HEK293 (cell line): ENCODE results near the gene AGAP1.

Source experiments
- CTCF ChIA-PET: fragments of 350-600 bp; formaldehyde crosslinking; extraction: SDS; loops from one replicate; lab custom pipeline; 2021; ENCODE audit warnings: antibody characterized with exemption; lab: Yijun Ruan, JAX
- POLR2A ChIA-PET: fragments of 300-600 bp; formaldehyde crosslinking; extraction: SDS; loops from one replicate; lab custom pipeline; 2020; ENCODE audit warnings: antibody characterized with exemption, inconsistent platforms; lab: Yijun Ruan, JAX
- H3K27ac ChIP-seq: fragments of 200-500 bp; sonication (Bioruptor generic); 2 replicates; pipeline ENCODE4 v1.5.1; 2014; ENCODE audit warnings: low read depth, low read length, control low read depth, inconsistent platforms; ENCODE audit errors: extremely low read depth
- H3K36me3 ChIP-seq, 2 experiments: fragments of 200-500 bp in 1 of 2; sonication (Bioruptor generic) in 1 of 2; 1 replicate in 1 of 2; 2 replicates in 1 of 2; pipeline ENCODE4 v1.5.1; 2014 to 2017; ENCODE audit warnings: inconsistent platforms in 2 of 2, low read length in 2 of 2; ENCODE audit not compliant: control insufficient read depth in 2 of 2, insufficient read depth in 1 of 2
- H3K4me1 ChIP-seq: fragments of 200-500 bp; sonication (Bioruptor generic); 2 replicates; pipeline ENCODE4 v1.5.1; 2014; ENCODE audit warnings: mild to moderate bottlenecking, low read length, inconsistent platforms; ENCODE audit not compliant: control insufficient read depth, insufficient read depth
- H3K4me3 ChIP-seq: 2 replicates; pipeline ENCODE4 v1.5.1; 2011; ENCODE audit warnings: low read depth, mild to moderate bottlenecking, control low read depth, low read length, moderate library complexity
- H3K9me3 ChIP-seq: fragments of 200-500 bp; sonication (Bioruptor generic); 2 replicates; pipeline ENCODE4 v1.5.1; 2014; ENCODE audit warnings: low read depth, low read length, inconsistent platforms; ENCODE audit not compliant: control insufficient read depth, insufficient read depth
- KLF10 ChIP-seq: fragments of 450-650 bp; IDR thresholded peaks from 2 replicates; pipeline ENCODE4 v1.5.1; 2018; ENCODE audit warnings: missing biosample characterization, mild to moderate bottlenecking, missing genetic modification characterization
- KLF16 ChIP-seq: fragments of 450-650 bp; formaldehyde crosslinking; IDR thresholded peaks from 2 replicates; pipeline ENCODE4 v1.5.1; 2017; ENCODE audit warnings: missing biosample characterization, missing genetic modification characterization
- MYNN ChIP-seq: fragments of 450-650 bp; formaldehyde crosslinking; IDR thresholded peaks from 2 replicates; pipeline ENCODE4 v1.5.1; 2016; ENCODE audit warnings: missing biosample characterization, missing genetic modification characterization, borderline replicate concordance
- MZF1 ChIP-seq: fragments of 450-650 bp; formaldehyde crosslinking; IDR thresholded peaks from 2 replicates; pipeline ENCODE4 v1.5.1; 2017; ENCODE audit warnings: missing biosample characterization, missing genetic modification characterization, borderline replicate concordance
- SCRT1 ChIP-seq: fragments of 450-650 bp; formaldehyde crosslinking; IDR thresholded peaks from 2 replicates; pipeline ENCODE4 v1.5.1; 2016; ENCODE audit warnings: missing biosample characterization, missing genetic modification characterization, borderline replicate concordance
- SCRT2 ChIP-seq: fragments of 450-650 bp; formaldehyde crosslinking; IDR thresholded peaks from 2 replicates; pipeline ENCODE4 v1.5.1; 2016; ENCODE audit warnings: missing biosample characterization, missing genetic modification characterization
- TRIM28 ChIP-seq: IDR thresholded peaks from 2 replicates; pipeline ENCODE4 v1.6.1; 2011; ENCODE audit warnings: low read length, control low read depth, borderline replicate concordance
- ZNF114 ChIP-seq: fragments of 450-650 bp; formaldehyde crosslinking; IDR thresholded peaks from 2 replicates; pipeline ENCODE4 v1.5.0; 2017; ENCODE audit warnings: missing biosample characterization, missing genetic modification characterization
- ZNF488 ChIP-seq: fragments of 450-650 bp; formaldehyde crosslinking; IDR thresholded peaks from 2 replicates; pipeline ENCODE4 v1.5.1; 2016; ENCODE audit warnings: missing biosample characterization, missing genetic modification characterization
- ZNF514 ChIP-seq: fragments of 450-650 bp; formaldehyde crosslinking; IDR thresholded peaks from 2 replicates; pipeline ENCODE4 v1.5.1; 2016; ENCODE audit warnings: missing biosample characterization, missing genetic modification characterization
- ZNF596 ChIP-seq: fragments of 450-650 bp; IDR thresholded peaks from 2 replicates; pipeline ENCODE4 v1.5.0; 2018; ENCODE audit warnings: missing biosample characterization, mild to moderate bottlenecking, missing genetic modification characterization, moderate library complexity
- ZNF624 ChIP-seq: fragments of 450-650 bp; formaldehyde crosslinking; IDR thresholded peaks from 2 replicates; pipeline ENCODE4 v1.5.1; 2017; ENCODE audit warnings: missing biosample characterization, missing genetic modification characterization
- ZNF654 ChIP-seq: fragments of 450-650 bp; formaldehyde crosslinking; IDR thresholded peaks from 2 replicates; pipeline ENCODE4 v1.5.1; 2016; ENCODE audit warnings: low read depth, missing biosample characterization, missing genetic modification characterization
- TF ChIP-seq, protein P1 (sequence below): fragments of 450-650 bp; formaldehyde crosslinking; IDR thresholded peaks from 2 replicates; pipeline ENCODE4 v1.5.1; 2016; ENCODE audit warnings: missing biosample characterization, missing genetic modification characterization
- TF ChIP-seq, protein P2 (sequence below): fragments of 450-650 bp; formaldehyde crosslinking; IDR thresholded peaks from 2 replicates; pipeline ENCODE4 v1.5.1; 2016; ENCODE audit warnings: missing biosample characterization, missing genetic modification characterization
- TF ChIP-seq, protein P3 (sequence below): fragments of 450-650 bp; formaldehyde crosslinking; IDR thresholded peaks from 2 replicates; pipeline ENCODE4 v1.5.1; 2016; ENCODE audit warnings: missing biosample characterization, missing genetic modification characterization

Gene AGAP1

DNA sequence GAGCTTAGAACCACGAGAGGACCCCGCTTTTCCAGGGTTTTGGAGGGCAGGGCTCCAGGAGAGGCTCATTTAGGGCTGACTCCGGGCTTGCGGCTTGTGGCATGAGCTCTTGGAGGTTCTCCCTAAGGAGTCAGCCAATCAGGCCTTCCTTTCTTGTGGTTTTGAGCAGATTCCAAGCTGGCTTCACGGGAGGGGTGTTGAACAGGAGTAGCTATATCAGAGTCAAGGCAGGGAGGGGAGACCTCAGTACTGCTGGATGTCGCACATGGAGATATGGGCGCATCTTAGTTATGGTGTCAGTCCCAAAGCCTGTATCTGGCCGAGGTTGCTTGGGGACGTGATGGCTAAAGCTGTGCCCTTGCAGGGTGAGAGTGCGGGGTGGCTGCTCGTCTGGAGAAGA is 98.6 kb downstream of the AGAP1 start:
- H3K36me3 ChIP-seq: no peaks in the 10 kb centered on the region
- TF ChIP-seq MZF1 (tag by site-specific recombination): no peak
- TF ChIP-seq, protein P1, sequence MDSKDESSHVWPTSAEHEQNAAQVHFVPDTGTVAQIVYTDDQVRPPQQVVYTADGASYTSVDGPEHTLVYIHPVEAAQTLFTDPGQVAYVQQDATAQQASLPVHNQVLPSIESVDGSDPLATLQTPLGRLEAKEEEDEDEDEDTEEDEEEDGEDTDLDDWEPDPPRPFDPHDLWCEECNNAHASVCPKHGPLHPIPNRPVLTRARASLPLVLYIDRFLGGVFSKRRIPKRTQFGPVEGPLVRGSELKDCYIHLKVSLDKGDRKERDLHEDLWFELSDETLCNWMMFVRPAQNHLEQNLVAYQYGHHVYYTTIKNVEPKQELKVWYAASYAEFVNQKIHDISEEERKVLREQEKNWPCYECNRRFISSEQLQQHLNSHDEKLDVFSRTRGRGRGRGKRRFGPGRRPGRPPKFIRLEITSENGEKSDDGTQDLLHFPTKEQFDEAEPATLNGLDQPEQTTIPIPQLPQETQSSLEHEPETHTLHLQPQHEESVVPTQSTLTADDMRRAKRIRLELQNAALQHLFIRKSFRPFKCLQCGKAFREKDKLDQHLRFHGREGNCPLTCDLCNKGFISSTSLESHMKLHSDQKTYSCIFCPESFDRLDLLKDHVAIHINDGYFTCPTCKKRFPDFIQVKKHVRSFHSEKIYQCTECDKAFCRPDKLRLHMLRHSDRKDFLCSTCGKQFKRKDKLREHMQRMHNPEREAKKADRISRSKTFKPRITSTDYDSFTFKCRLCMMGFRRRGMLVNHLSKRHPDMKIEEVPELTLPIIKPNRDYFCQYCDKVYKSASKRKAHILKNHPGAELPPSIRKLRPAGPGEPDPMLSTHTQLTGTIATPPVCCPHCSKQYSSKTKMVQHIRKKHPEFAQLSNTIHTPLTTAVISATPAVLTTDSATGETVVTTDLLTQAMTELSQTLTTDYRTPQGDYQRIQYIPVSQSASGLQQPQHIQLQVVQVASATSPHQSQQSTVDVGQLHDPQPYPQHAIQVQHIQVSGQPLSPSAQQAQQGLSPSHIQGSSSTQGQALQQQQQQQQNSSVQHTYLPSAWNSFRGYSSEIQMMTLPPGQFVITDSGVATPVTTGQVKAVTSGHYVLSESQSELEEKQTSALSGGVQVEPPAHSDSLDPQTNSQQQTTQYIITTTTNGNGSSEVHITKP (tag by site-specific recombination): peak; percentile 64
- H3K9me3 ChIP-seq: no peaks in the 10 kb centered on the region
- H3K27ac ChIP-seq: no peak overlapping the region
- H3K4me3 ChIP-seq: no peak overlapping the region
- POLR2A ChIA-PET: no interaction called here
- CTCF ChIA-PET: interaction anchor here (0.5 to 8.0 kb wide), 10 partner anchors 10 to 475 kb away, joined by 3 to 173 read pairs (median 5); no protein-coding TSS in a partner anchor
- H3K4me1 ChIP-seq: no peaks in the 10 kb centered on the region

- no peaks in the 10 kb centered on the region for H3K9me3 ChIP-seq
- H3K4me3 ChIP-seq: no peak overlapping the region
- TF ChIP-seq SCRT1 (tag by site-specific recombination): 0 out of 2 replicates have a peak, but pooled peaks have one; percentile 35
- TF ChIP-seq ZNF514: no peak
- peak; percentile 57; the same call in 1 of the 2 replicates for TF ChIP-seq SCRT2
- no peak overlapping the region for H3K27ac ChIP-seq
- H3K36me3 ChIP-seq: no peaks in the 10 kb centered on the region
- no peaks in the 10 kb centered on the region for H3K4me1 ChIP-seq
- CTCF ChIA-PET: interaction anchor here (0.5 to 8.0 kb wide), 16 partner anchors 13 to 476 kb away, joined by 3 to 173 read pairs (median 5); no protein-coding TSS in a partner anchor
- POLR2A ChIA-PET: no interaction called here
Measured at GRCh38 chr2:235592836-235593235, 99.0 kb downstream of the AGAP1 start.

DNA sequence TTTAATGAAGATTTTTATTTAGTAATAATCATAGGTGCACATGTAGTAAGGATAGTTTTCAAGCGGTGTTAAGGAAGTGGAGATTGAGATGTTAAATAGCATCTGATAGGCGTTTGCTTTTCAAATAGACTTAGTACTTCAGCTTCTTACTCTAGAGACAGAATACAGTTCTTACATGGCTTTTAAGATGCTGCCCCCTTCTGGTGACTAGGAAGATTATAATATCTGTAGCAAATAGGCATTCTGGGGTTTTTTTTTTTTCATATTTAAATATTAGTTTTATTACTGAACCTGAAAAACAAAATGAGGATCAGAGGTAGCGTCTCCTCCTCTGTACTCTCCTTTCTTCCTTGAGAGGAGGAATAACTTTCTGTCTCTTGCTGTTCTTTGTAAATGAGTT is 100.2 kb downstream of the AGAP1 start:
- ChIA-PET POLR2A (no interaction called here), CTCF (interaction anchor here (0.6 to 8.0 kb wide), 38 partner anchors 8 to 1553 kb away, joined by 3 to 173 read pairs (median 4); no protein-coding TSS in a partner anchor)
- peak; percentile 74 for TF ChIP-seq ZNF654 (tag by site-specific recombination)
- no peak for TF ChIP-seq ZNF114
- H3K4me1 ChIP-seq: no peaks in the 10 kb centered on the region
- no peaks in the 10 kb centered on the region for H3K36me3 ChIP-seq
- H3K27ac ChIP-seq: no peak overlapping the region
- H3K9me3 ChIP-seq: no peaks in the 10 kb centered on the region
- H3K4me3 ChIP-seq: no peak overlapping the region

- CTCF ChIA-PET: interaction anchor here (0.6 to 8.0 kb wide), 30 partner anchors 9 to 1051 kb away, joined by 3 to 173 read pairs (median 3); no protein-coding TSS in a partner anchor
- no peak overlapping the region for H3K4me3 ChIP-seq
- H3K36me3 ChIP-seq: no peaks in the 10 kb centered on the region
- H3K9me3 ChIP-seq: no peaks in the 10 kb centered on the region
- no peak overlapping the region for H3K27ac ChIP-seq
- H3K4me1 ChIP-seq: 0 out of 2 replicates have a peak, but pooled peaks cover 2% of the 10 kb centered on the region
- POLR2A ChIA-PET: interaction anchor here (1.2 kb wide), 1 partner anchor 151 kb away, joined by 3 read pairs; no protein-coding TSS in a partner anchor
- no peak for TF ChIP-seq MYNN
- TF ChIP-seq, protein P2, sequence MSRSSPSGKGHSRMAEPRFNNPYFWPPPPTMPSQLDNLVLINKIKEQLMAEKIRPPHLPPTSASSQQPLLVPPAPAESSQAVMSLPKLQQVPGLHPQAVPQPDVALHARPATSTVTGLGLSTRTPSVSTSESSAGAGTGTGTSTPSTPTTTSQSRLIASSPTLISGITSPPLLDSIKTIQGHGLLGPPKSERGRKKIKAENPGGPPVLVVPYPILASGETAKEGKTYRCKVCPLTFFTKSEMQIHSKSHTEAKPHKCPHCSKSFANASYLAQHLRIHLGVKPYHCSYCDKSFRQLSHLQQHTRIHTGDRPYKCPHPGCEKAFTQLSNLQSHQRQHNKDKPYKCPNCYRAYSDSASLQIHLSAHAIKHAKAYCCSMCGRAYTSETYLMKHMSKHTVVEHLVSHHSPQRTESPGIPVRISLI (tag by site-specific recombination): no peak
- no peak for TF ChIP-seq KLF10 (tag by site-specific recombination)
- TF ChIP-seq KLF16 (tag by site-specific recombination): no peak
- no peak for TF ChIP-seq ZNF624 (tag by site-specific recombination)
- TF ChIP-seq TRIM28: no peak
- TF ChIP-seq ZNF596 (tag by site-specific recombination): no peak
- TF ChIP-seq, protein P3, sequence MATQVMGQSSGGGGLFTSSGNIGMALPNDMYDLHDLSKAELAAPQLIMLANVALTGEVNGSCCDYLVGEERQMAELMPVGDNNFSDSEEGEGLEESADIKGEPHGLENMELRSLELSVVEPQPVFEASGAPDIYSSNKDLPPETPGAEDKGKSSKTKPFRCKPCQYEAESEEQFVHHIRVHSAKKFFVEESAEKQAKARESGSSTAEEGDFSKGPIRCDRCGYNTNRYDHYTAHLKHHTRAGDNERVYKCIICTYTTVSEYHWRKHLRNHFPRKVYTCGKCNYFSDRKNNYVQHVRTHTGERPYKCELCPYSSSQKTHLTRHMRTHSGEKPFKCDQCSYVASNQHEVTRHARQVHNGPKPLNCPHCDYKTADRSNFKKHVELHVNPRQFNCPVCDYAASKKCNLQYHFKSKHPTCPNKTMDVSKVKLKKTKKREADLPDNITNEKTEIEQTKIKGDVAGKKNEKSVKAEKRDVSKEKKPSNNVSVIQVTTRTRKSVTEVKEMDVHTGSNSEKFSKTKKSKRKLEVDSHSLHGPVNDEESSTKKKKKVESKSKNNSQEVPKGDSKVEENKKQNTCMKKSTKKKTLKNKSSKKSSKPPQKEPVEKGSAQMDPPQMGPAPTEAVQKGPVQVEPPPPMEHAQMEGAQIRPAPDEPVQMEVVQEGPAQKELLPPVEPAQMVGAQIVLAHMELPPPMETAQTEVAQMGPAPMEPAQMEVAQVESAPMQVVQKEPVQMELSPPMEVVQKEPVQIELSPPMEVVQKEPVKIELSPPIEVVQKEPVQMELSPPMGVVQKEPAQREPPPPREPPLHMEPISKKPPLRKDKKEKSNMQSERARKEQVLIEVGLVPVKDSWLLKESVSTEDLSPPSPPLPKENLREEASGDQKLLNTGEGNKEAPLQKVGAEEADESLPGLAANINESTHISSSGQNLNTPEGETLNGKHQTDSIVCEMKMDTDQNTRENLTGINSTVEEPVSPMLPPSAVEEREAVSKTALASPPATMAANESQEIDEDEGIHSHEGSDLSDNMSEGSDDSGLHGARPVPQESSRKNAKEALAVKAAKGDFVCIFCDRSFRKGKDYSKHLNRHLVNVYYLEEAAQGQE (tag by site-specific recombination): no peak
- TF ChIP-seq SCRT1 (tag by site-specific recombination): no peak
- TF ChIP-seq ZNF488 (tag by site-specific recombination): no peak
Measured at GRCh38 chr2:235594964-235595363, 101.1 kb downstream of the AGAP1 start.
